ENCODE measurements around the gene FAM162A. TPM values are rescaled to one million over a fixed set of nuclear protein-coding genes. Genes with fewer than 3 reads are reported as not detected.

Gene FAM162A
- total RNA-seq, 1 donor from 2014 or later = 65.1 TPM

GRCh38 chr3:122355612-122356011, 28.4 kb upstream of the FAM162A start:
- TF ChIP-seq EZH2 (IDR thresholded peaks at IDR 0.05; ENCODE audit: insufficient read depth, low read length) = no peak
- TF ChIP-seq, protein P1, sequence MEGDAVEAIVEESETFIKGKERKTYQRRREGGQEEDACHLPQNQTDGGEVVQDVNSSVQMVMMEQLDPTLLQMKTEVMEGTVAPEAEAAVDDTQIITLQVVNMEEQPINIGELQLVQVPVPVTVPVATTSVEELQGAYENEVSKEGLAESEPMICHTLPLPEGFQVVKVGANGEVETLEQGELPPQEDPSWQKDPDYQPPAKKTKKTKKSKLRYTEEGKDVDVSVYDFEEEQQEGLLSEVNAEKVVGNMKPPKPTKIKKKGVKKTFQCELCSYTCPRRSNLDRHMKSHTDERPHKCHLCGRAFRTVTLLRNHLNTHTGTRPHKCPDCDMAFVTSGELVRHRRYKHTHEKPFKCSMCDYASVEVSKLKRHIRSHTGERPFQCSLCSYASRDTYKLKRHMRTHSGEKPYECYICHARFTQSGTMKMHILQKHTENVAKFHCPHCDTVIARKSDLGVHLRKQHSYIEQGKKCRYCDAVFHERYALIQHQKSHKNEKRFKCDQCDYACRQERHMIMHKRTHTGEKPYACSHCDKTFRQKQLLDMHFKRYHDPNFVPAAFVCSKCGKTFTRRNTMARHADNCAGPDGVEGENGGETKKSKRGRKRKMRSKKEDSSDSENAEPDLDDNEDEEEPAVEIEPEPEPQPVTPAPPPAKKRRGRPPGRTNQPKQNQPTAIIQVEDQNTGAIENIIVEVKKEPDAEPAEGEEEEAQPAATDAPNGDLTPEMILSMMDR (IDR thresholded peaks at IDR 0.05; ENCODE audit: insufficient read depth, low read depth, low read length) = no peak
- no peak for FAIRE-seq
- Histone ChIP-seq H2AFZ (ENCODE audit: low read depth, low read length) (no peak overlapping the region), H3K27ac (ENCODE audit: low read depth, low read length) (no peak overlapping the region), H3K4me3 (ENCODE audit: insufficient read depth, low read depth, low read length) (no peak overlapping the region), H3K4me1 (ENCODE audit: insufficient read depth, low read length) (no peaks in the 10 kb centered on the region), H4K20me1 (ENCODE audit: insufficient read depth, low read length) (no peaks in the 10 kb centered on the region), H3K36me3 (ENCODE audit: insufficient read depth, low read length) (peaks cover 4% of the 10 kb centered on the region), H3K9ac (ENCODE audit: low read length) (no peak overlapping the region), H3K9me3 (ENCODE audit: insufficient read depth, low read depth, low read length) (no peaks in the 10 kb centered on the region), H3K27me3 (ENCODE audit: insufficient read depth, low read length) (no peaks in the 10 kb centered on the region), H3K79me2 (ENCODE audit: insufficient read depth, low read length) (no peaks in the 10 kb centered on the region), H3K4me2 (ENCODE audit: low read length) (no peak overlapping the region)
- Mint-ChIP-seq H3K27ac (ENCODE audit: unreplicated experiment) (no peak overlapping the region), H3K9me3 (ENCODE audit: unreplicated experiment) (no peaks in the 10 kb centered on the region), H3K27me3 (ENCODE audit: low read depth, unreplicated experiment) (no peaks in the 10 kb centered on the region), H3K4me3 (ENCODE audit: unreplicated experiment) (no peak overlapping the region), H3K4me1 (ENCODE audit: low read depth, unreplicated experiment) (no peaks in the 10 kb centered on the region), H3K36me3 (ENCODE audit: low read depth, unreplicated experiment) (peaks cover 5% of the 10 kb centered on the region)
- no peak for DNase-seq (ENCODE audit: low read depth)

GRCh38 chr3:122356402-122356801, 27.6 kb upstream of the FAM162A start:
- DNase-seq (ENCODE audit: low read depth) = peak; percentile 9
- no peaks in the 10 kb centered on the region for H3K4me1 Mint-ChIP-seq (ENCODE audit: low read depth, unreplicated experiment)
- no peaks in the 10 kb centered on the region for H3K9me3 Mint-ChIP-seq (ENCODE audit: unreplicated experiment)
- H3K27ac Mint-ChIP-seq (ENCODE audit: unreplicated experiment) = no peak overlapping the region
- FAIRE-seq = no peak
- Histone ChIP-seq H2AFZ (ENCODE audit: low read depth, low read length) (no peak overlapping the region), H3K79me2 (ENCODE audit: insufficient read depth, low read length) (no peaks in the 10 kb centered on the region), H3K4me3 (ENCODE audit: insufficient read depth, low read depth, low read length) (no peak overlapping the region), H3K9me3 (ENCODE audit: insufficient read depth, low read depth, low read length) (no peaks in the 10 kb centered on the region), H3K4me2 (ENCODE audit: low read length) (no peak overlapping the region), H4K20me1 (ENCODE audit: insufficient read depth, low read length) (no peaks in the 10 kb centered on the region), H3K27ac (ENCODE audit: low read depth, low read length) (no peak overlapping the region), H3K27me3 (ENCODE audit: insufficient read depth, low read length) (no peaks in the 10 kb centered on the region), H3K9ac (ENCODE audit: low read length) (no peak overlapping the region), H3K4me1 (ENCODE audit: insufficient read depth, low read length) (no peaks in the 10 kb centered on the region), H3K36me3 (ENCODE audit: insufficient read depth, low read length) (peaks cover 4% of the 10 kb centered on the region)
- peaks cover 5% of the 10 kb centered on the region for H3K36me3 Mint-ChIP-seq (ENCODE audit: low read depth, unreplicated experiment)
- TF ChIP-seq, protein P1 (IDR thresholded peaks at IDR 0.05; ENCODE audit: insufficient read depth, low read depth, low read length) = peak; percentile 24
- no peak for TF ChIP-seq EZH2 (IDR thresholded peaks at IDR 0.05; ENCODE audit: insufficient read depth, low read length)
- H3K4me3 Mint-ChIP-seq (ENCODE audit: unreplicated experiment) = no peak overlapping the region
- H3K27me3 Mint-ChIP-seq (ENCODE audit: low read depth, unreplicated experiment) = no peaks in the 10 kb centered on the region

- H3K27ac ChIP-seq (ENCODE audit: low read depth, low read length) = no peak overlapping the region
- TF ChIP-seq, protein P1 (IDR thresholded peaks at IDR 0.05; ENCODE audit: insufficient read depth, low read depth, low read length) = no peak
- no peak for TF ChIP-seq EZH2 (IDR thresholded peaks at IDR 0.05; ENCODE audit: insufficient read depth, low read length)
- Mint-ChIP-seq H3K4me3 (ENCODE audit: unreplicated experiment) (no peak overlapping the region), H3K4me1 (ENCODE audit: low read depth, unreplicated experiment) (no peaks in the 10 kb centered on the region), H3K27me3 (ENCODE audit: low read depth, unreplicated experiment) (no peaks in the 10 kb centered on the region), H3K36me3 (ENCODE audit: low read depth, unreplicated experiment) (peaks cover 5% of the 10 kb centered on the region), H3K27ac (ENCODE audit: unreplicated experiment) (no peak overlapping the region), H3K9me3 (ENCODE audit: unreplicated experiment) (no peaks in the 10 kb centered on the region)
- peaks cover 6% of the 10 kb centered on the region for H3K36me3 ChIP-seq (ENCODE audit: insufficient read depth, low read length)
- no peak overlapping the region for H3K9ac ChIP-seq (ENCODE audit: low read length)
- peak; percentile 23 for DNase-seq (ENCODE audit: low read depth)
- no peak overlapping the region for H2AFZ ChIP-seq (ENCODE audit: low read depth, low read length)
- no peak for FAIRE-seq
- H4K20me1 ChIP-seq (ENCODE audit: insufficient read depth, low read length) = no peaks in the 10 kb centered on the region
- H3K79me2 ChIP-seq (ENCODE audit: insufficient read depth, low read length) = no peaks in the 10 kb centered on the region
- no peaks in the 10 kb centered on the region for H3K27me3 ChIP-seq (ENCODE audit: insufficient read depth, low read length)
- no peaks in the 10 kb centered on the region for H3K4me1 ChIP-seq (ENCODE audit: insufficient read depth, low read length)
- H3K9me3 ChIP-seq (ENCODE audit: insufficient read depth, low read depth, low read length) = no peaks in the 10 kb centered on the region
- no peak overlapping the region for H3K4me3 ChIP-seq (ENCODE audit: insufficient read depth, low read depth, low read length)
- H3K4me2 ChIP-seq (ENCODE audit: low read length) = no peak overlapping the region
These were observed 25.9 kb upstream of the FAM162A start for GRCh38 chr3:122357828-122358702.

Measured in astrocyte (in vitro differentiated cells and primary cell).